Stimulated activated CD4-positive, alpha-beta T cell treated with anti-CD3 and anti-CD28 coated beads, Interleukin-4, amount 100 ng/mL, for 1 hour (primary cell): ENCODE results near the gene SRC.

ENCODE experiments used
- DNase-seq: peaks from one replicate; pipeline ENCODE4 v3.0.0-alpha.2; 2020

SRC gene

DNA sequence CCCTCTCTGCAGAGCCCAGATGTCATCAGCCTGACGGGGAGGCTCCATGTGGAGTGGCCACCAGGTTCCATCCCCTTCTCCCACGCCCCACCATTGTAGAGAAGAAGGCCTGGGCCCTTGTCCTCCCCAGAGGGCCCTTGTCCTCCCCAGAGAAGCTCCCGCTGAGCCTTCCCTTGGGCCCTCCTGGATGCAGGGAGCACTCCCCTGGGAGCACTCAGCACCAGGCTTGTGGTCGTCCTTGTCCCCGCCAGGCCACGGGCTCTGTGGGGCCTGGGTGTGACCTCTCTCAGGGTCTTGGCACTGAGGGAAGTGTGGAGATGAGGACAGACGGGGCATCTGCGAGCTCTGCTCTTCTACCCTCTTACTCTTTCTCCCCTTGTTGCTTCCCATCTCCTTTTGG is 91.7 kb downstream of the SRC start:
- no peak for DNase-seq

DNA sequence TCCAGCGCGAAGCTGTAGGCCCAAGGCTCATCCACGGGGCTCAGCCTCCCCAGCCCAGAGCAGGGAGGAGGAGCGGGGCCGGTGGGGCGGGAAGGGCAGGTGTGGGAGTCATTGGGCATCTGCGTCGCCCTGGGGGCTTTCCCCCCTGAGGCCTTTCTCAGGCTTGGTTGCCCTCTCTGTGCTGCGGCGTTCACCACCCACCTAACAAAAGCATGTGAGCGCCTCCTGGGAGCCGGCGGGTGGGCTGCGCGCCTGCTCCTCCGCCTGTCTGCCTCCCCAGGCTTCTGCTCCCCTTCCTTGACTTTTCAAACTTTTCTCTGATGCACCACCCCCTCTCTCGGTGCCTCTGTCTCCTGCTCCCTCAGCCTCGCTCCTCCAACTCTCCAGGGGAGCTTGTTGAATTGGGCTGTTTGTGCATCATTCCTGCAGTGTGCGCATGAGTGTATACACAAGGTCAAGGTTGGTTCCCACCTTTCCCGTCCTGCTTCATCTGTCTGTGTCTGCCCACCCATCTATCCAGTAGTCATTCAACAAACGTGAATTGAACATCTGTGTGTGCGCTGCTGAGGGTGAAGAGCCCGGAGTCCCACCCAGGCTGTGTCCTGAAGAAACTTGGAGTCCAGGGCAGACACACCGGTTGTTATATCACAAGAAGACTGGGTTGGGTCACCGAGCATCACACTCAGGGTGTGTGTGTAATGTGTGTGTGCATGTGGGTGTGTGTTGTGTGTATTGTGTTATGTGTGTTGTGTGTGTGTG is 92.7 kb downstream of the SRC start:
- DNase-seq, result no peak

DNA sequence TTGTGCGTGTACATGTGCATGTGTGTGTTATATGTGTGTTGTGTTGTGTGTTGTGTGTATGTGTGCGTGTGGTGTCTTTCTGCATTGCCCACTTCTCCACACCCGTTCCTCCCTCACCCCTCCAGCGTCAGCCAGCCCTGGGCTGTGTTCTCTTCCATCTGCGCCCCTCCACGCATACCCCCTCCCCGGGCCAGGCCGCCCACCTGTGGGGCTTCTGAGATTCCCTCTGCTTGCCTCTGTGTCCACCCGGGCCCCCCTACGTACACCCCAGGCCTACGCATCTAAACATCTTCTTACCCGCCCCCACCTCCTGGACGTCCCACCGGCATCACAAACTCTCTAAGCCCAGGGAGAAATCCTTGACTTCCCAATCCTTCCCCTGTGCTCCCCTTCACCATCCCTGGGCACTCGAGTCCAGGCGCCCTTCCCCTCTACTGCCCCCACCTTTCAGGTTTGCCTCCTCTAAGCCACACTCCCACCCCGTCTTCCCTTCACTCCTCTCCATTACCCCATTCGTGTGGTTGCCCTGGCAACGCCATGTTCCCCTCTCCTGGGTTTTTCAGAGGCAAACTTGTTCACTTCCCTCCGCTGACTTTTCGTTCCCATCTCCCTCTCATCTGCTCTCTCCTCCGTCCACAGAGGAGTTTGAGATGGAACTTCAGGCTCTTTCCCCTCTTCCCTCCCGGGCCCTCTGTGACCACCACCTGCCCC is 93.4 kb downstream of the SRC start:
- no peak for DNase-seq

DNA sequence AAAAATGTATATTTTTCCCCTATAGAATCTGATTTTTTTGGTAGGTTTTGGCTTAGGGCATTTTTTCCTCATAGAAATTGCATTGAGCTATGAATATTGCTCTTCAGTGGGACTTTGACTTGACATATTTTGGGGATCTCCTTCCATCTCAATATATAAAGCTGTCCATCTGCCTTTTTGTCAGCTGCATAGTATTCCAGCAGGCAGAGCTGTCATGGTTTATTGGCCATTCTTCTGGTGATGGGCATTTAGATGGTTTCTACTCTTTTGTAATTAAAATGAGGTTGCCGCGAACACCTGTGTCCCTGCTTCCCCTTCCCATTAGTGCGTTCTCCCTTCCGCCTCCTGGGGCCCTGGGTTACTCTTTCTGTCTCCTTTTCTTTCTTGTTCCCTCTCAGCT is 95.1 kb downstream of the SRC start:
- DNase-seq, result no peak

DNA sequence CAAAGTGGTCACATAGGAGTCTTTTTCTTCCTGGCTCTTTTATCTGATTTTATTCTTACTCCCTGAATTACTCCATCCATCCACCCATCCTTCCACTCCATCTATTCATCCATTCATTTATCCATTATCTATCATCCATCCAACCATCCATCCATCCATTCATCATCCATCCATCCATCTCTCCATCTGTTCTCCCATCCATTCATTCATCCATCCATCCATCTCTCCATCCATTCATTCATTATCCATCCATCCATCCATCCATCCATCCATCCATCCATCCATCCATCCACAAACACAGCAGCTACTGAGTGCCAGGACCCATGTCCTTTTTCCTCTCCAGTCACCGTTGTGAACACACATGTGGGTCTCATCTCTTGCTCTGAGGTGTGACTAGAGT is 96.6 kb downstream of the SRC start:
- no peak for DNase-seq

DNA sequence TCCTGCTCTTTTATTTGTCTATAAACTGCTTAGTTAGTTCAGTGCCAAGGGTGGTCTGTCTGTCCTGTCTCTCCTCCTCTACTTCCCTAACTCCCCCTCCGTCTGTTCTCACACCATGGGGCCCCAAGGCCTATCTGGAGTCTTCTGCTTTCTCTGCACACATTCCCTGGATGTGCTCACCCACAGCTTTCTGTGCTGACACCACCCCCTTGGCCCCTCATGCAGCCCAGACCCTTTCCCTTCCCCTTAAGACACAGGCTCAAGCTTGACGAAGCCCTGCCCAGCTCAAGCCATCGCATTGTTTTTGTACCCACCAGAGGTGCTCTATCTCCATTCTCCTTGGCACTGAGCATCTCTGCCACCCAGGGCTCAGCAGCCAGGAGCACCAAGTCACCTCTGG is 97.0 kb downstream of the SRC start:
- DNase-seq, result no peak

DNA sequence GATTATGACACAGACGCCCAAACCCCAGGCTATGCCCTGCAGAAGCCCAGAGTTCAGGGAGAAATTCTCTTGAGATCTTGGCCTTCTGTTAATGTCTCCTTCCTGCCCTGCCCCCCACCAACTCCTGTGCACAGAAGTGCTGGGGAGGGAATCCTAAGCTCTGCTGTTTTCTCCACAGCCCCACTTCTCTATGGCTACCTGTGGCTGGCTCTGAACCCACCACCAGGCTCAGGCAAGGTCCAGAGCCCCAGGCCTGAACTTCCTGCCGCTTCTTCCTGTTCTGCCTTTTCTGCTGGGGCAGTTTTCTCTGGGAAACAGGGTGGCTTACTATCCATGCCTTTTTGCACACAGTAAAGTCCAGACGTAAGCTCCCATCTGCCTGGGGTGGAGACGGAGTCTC is 97.7 kb downstream of the SRC start:
- DNase-seq, result no peak

DNA sequence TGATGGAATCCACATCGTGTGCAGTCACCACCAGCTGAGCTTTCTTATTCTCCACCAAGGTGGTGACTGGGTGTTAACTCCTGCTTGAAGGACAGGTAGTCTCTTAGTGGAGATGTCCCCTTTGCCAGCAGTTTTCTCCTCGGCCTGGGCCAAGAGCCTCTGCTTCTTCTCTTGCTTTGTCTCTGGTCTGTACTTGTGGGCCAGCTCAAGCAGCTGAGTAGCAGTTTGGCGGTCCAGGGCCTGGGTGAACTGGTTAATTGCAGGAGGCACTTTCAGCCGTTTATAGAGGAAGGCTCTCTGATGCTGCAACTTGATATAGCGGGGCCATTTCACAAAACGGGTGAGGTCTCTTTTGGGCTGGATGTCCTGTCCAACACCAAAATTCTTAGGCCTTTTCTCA is 99.1 kb downstream of the SRC start:
- DNase-seq, result no peak

DNA sequence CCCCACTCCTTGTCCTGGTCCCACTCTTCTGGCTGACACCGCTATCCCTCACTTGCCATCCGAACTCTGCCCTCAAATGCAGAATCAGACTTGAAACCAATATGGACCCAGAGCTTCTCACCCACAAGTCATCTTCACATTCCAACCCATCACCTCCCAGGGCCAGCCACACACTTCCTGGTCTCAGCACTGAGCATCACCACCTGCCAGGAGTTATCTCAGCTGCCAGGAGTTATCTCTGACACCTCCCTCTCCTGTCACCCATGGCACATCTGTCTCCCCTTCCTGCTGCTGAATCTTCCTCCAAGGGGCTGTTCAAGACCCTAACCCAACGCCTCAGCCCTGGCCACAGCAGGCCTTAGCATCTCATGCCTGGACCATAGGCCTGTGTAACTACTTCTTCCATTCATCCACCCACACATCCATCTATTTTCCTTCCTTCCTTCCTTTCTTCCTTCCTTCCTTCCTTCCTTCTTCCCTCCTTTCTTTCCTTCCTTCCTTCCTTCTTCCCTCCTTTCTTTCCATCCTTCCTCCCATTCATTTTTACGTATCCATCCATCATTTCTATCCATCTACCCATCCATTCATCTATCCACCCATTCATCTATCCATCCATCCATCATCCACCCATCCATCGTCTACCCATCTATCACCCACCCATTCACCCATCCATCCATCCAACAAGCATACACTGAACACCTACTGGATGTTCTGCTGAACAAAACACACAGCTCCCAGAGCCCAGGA is 100.5 kb downstream of the SRC start:
- no peak for DNase-seq

DNA sequence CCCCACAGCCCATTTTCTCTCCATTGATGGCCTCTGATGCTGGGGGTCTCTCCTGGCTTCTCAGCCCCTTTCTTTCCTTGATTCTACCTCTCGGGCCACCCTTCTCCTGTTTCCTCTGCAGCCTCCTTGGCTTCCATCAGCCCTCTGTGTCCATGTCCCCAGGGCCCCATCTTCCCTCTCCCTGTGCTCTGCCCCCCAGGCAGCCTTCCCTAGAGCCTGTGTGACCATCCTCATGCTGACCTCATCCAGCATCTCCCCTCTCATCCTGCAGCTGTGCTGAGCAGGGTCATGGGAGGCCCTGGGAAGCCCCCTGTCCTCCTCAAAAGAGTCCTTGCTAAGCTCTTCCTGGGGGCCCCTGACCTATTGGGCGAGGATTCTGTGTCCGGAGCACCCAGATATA is 101.7 kb downstream of the SRC start:
- no peak for DNase-seq

DNA sequence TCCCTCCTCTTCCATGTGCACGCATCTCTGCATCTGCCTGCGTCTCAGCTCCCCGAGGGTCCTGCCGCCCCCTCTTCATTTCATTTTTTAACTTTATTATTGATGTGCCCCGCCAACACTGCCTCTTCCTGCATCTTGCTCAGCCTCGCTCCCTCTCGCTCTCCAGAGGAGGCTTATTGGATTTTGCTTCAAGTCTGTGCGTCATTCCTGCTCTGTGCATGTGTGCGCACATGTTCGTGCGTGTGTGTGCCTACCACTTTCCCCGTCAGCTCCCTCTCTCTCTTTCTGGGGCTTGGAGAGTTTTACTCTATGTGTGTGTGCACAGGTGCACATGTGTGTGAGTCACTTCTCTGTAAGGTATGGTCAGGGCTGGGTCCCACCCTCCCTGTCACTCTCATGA is 103.3 kb downstream of the SRC start:
- DNase-seq, result no peak

DNA sequence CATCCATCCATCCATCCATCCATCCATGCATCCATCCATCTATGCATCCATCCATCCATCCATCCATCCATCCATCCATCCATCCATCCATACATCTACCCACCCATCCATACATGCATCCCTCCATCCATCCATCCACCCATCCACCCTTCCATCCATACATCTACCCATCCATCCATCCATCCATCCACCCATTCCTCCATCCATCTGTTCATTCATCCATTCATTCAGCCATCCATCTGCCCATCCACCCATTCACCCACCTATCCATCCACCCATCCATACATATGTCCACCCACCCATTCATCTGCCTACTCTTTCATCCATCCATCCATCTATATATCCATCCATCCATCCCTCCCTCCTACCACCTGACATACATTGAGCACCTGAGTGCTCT is 104.4 kb downstream of the SRC start:
- DNase-seq, result no peak

DNA sequence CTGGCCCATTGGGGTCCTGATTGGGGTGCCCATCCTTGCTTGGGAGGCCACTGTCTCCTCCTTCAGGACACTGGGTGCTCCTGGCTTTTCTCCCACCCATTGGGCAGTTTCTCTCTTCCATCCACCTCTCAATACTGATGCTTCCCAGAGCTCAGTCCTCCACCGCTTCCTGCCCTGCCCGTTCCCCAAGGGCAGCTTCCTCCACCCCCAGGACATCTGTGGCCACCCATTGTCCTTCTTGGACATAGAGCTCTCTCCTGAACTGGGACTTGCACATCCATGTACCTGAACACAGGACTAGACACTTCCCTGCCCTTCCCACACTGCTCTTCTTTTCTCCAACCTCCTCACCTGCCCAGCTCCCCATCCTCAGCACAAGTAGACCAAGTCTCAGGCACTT is 105.7 kb downstream of the SRC start:
- no peak for DNase-seq

DNA sequence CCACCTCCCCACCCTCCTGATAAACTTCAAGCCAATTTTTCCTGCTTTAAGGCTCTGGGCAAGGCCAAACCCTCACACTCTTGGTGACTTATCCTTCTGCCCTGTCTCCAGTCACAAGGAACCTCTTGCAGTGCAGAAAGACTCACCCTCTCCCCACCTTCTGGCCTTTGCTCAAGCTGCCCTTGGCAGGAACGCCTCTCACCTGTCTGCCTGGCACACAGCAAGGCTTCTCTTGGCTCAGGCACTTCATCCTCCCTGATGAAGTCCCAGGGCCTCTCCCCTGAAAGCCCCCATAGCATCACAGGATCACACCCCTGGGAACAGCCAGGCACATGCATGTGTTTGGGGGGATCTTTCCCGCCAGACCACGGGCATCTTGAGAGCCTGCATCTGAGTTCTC is 106.3 kb downstream of the SRC start:
- no peak for DNase-seq

DNA sequence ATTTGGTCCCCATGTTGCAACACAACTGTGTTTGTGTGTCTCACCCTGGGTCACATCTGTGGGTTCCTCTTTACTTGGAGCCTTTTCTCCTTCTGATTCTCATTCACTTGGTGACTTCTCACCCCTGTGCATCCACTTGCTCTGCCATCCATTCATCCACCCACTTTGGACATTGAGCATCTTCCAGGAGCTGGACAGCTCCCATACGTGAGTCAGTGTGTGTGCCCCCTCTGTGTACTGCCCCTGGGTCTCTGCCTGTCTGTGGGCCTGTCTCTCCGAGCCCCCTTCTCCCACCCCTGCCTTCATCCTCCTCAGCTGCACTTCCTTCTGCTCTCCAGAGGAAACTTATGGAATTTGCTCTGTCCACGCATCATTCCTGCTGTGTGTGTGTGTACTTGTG is 107.3 kb downstream of the SRC start:
- DNase-seq, result no peak

DNA sequence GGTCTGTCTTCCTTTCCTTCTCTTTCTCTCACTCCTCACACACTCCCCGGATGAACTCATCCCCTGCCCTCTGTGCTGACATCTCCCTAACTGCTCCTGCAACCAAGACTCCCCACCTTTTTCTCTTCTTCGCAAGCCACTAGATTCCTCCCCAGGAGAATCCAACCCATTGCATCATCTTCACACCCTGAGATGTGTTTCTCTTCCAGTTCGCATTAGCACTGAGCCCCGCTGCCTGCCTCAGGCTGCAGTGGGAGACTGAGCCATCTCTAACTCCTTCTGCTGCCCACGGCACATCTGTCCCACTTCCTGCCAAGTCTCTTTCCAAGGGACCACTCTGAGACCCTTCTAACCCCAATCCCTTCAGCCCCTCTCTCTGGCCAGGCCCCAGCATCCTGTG is 107.9 kb downstream of the SRC start:
- no peak for DNase-seq

DNA sequence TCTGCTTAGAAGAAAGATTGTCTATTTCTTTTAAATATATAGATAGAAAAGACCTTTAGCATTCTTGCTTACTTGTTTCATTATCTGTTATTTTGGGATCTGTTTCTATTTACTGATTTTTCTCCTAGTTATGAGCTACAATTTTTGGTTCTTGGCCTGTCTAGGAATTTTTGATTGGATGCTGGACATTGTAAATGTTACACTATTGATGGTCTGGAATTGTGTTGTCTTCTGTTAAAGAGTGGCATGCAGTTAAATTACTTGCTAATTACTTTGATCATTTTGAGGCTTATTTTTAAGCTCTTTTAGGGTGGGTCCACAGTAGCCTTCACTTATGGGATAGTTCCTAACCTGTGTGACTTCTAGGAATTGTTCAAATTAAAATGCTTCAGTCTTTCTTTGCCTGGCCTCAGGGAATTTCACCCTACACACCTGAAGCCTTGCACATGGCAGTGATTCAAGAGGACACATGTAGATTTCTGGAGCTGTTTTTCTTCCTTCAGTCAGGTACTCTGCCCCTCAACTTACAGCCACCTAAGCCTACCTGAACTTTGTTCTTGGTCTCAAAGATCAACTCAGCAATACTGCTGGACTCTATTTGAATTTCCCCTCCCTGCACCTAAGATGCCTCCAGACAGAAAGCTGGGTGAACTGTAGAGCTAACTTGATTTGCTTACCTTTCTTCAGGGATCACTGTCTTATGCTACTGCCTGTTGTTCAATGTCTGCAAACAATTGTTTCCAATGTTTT is 108.9 kb downstream of the SRC start:
- DNase-seq, result no peak
